Stimulated activated CD8-positive, alpha-beta memory T cell treated with anti-CD3 and anti-CD28 coated beads, Interleukin-7, amount 100 ng/mL, for 1 hour (primary cell): ENCODE results near the gene EGFL7.

ENCODE experiments used
- DNase-seq, 2 donors: peaks; one replicate each; pipeline ENCODE4 v3.0.0-alpha.2; 2020; ENCODE audit warnings: low read depth in 2 of 2

The EGFL7 gene

DNA sequence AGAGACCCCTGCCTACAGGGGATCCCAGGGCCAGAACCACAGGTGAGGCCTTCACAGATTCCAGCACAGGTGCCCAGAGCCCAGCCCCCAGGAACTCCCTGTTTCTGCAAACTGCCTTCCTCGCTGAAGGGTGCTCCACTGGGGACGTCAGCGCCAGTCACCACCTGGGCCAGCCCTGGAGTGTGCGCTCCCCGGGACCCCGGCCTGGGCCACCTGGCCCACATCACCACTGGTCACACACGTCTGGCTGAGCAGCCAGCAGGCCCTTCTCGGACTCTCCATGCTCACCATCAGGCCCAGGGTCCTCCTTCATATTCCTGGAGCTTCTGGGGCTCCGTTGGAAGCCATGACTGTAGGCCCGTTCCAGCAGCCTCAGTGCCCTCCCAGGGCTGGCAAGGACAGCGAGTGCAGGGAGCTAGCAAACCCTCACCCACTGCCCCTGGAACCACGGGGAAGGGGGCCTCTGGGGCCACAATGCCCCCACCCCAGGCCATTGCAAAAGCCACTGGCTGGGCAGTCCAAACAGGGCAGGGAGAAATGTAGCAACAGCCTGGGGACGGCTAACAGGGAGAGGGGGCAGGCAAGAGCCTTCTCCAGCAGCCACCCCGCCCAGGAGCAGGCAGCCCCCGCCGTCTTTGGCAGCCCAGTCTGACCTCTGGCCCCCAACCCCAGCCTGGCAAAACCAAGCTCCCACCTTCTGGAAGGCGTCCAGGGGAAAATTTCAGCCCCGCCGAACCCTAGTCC is 23.2 kb downstream of the EGFL7 start:
- DNase-seq = no peak

DNA sequence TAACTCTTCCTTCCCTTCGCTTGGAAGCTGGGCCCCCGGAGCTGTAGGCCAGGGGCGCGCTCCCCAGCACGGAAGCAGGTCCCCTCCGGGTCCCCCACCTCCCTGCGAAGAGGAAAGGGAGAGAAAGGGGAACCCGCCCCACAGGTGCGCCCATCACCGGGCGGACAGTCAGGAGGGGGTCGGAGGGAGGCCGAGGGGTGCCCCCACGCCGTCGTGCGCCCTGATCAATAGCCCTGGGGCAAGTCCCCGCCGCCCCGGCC is 23.7 kb downstream of the EGFL7 start:
- DNase-seq = no peak

DNA sequence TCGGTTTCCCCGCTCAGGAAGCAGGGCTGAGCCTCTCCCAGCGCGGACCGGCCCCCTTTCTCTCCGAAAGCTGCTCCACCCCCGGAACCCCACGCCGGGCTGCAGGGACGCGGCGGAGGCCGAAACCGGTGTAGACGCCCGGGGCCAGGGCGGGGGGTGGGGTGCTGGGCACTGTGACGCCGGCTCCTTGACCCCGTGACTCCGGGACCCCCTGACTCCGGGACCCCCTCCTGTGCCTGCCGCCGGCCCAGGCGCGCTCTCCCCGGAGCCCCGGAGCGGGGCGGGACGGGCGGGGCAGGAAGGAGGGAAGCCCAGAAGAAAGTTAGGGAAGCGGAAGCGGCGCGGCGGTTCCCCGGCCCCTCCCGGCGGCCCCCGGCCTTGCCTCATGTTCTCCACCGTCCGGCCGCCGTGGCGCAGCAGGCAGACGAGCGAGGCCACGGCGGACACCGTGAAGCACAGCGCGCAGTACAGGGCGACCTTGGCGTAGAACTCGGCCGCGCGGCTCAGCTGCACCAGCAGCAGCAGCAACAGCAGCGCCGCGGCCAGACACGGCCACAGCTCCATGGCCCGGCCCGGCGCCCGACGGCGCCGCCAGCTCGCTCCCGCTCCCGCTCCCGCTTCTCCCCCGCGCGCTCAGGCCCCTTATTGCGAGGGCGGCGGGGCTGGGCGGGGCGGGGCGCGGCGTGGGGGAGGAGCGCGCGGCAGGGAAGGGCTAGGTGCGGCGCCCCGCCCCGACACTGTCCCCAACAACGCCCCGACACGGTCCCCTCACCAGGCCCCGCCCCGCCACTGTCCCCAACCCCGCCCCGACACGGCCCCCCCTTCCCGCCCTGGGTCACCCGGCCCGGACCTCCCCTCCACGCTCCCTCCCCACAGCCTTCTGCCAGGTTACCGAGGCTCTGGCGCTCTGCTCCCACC is 24.3 kb downstream of the EGFL7 start, which contains the start of gene AGPAT2:
Gene AGPAT2, minus strand, starts transcription at position 664 of the 918 bp plus-strand sequence. Its CDS starts 100 bp downstream, at position 564.
- peak in 1 of 2 donors; percentile 32 for DNase-seq

- no peak for DNase-seq
Observed at GRCh38 chr9:136687721-136688223, 25.1 kb downstream of the EGFL7 start.

DNA sequence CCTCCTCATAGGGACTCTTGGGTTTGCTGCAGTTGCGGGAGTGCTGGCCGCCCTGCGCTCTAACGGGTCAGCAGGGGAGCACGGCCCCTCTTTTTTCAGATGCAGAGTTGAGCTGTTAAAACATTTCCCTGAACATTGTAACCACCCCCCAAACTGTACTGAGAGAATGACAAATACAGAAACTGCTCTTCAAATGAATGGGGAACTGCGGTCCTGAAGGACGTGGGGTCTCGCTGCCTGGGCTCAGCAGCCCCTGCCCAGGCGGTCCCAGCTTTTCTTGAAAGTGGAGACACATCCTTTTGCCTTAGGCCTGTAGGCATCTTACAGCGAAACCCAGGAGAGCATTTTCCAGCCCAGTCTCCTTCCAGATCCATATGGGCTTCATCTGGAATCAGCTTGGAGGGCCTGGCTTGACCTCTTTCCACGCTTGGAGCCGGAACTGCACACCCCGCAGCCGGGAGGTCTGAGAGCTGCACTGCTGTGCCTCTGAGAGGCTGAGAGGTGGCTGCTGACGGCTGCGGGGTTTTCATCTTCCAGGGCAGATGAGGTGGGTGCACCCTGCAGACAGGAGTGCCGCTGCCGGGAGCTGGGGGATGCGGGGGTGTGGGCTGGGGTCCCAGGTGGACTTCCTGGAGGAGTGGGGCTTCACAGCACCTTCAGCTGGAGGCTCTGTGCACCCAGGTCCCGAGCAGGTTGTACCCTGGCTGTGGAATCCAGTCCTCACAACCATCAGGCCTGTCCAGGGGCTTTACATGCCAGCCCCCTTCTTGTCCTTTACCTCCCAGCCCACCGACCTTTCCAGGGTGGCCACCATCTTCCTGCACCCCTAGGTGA is 25.8 kb downstream of the EGFL7 start:
- no peak for DNase-seq

DNA sequence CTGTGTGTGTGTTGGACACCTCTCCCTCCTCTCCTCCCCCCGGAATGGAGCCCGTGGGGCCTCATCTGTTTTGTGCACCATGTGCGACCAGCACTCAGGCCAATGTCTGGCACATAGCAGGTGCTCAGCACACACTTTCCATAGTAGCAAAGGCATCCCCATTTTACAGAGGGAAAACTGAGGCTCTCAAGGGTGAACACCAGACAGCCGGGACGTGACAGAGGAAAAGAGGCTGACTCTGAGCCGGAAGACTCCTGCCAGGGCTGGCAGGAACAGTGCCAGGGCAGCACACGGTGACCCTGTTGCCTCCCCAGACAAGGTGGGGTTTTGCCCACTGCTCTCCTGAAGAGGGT is 26.4 kb downstream of the EGFL7 start:
- no peak for DNase-seq

DNA sequence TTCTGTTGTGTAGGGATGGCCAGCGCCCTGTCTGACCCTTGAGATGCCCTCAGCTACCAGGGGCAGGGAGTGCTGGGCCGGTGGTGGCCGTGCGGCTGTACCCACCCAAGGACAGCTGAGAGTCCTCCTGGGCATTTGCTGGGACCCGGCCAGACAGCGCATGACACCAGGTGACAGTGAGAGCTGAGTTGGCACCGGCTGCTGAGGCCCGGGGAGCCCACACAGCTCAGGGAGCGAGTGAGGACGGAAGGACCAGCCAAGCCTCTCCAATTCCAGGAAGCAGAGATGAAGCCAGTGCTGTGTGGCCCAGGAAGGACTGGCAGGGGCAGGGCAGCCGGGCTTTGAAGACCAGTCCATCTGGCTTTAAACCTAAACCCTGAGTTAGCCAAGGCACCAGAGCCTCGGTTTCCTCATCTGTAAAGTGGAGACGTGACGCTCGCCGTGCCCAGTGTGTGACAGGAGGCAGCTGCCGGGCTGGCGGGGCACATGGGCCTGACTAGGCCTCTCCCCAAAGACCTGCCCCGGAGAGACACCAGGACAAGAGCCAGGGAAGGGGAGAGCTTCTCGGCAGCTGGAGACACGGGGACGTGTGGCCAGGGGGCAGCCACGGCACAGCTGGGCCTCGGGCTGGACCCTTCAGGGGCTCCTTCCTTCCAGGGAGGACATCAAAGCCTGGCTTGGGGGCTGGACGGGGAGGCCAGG is 27.5 kb downstream of the EGFL7 start:
- no peak for DNase-seq

DNA sequence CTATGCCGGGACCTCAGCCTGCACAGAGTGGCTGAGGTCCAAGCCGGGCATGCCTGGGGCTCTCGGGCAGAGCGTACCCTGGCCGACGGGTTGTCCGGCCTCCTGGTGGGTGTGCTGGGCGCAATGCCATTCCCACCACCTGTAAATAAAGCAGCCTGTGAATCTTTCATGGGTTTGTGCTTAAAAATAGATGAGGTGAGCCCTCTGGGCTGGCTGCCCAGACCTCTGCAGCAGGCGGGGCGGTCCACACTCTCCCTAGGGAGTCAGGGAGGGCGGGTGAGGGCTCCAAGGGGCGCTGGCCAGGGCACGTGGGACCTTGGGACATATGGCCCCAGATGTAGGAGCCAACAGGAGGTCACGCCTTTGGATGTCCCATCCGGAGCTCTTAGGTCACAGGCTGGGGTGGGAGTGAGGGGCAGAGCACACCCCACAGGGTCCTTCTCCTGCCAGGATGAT is 28.1 kb downstream of the EGFL7 start:
- DNase-seq = no peak

GRCh38 chr9:136691316-136692184 is 28.8 kb downstream of the EGFL7 start:
- no peak for DNase-seq

GRCh38 chr9:136692185-136693134 is 29.7 kb downstream of the EGFL7 start:
- DNase-seq = no peak

DNA sequence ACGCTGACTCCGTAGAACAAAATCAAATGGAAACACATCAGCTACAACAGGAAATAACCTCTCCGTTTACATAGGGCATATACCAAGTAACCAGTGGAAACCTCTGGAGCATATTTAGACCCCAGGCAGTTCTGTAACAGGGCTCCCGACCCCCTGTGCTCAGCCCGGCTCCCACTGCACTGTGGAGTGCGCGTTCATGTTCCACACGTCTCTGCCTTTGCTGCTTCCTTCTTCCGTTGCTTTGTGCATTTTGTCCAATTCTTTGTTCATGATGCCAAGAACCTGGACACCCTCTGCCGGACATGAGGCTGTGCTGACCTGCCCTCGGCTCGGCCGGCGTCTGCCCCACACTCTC is 30.4 kb downstream of the EGFL7 start:
- DNase-seq = no peak

GRCh38 chr9:136693490-136694162 is 30.9 kb downstream of the EGFL7 start:
- no peak for DNase-seq

GRCh38 chr9:136694163-136694871 is 31.6 kb downstream of the EGFL7 start:
- no peak for DNase-seq

- DNase-seq = no peak
Observed at GRCh38 chr9:136694872-136695247, 32.1 kb downstream of the EGFL7 start.

GRCh38 chr9:136695435-136695895 is 32.7 kb downstream of the EGFL7 start:
- DNase-seq = no peak

DNA sequence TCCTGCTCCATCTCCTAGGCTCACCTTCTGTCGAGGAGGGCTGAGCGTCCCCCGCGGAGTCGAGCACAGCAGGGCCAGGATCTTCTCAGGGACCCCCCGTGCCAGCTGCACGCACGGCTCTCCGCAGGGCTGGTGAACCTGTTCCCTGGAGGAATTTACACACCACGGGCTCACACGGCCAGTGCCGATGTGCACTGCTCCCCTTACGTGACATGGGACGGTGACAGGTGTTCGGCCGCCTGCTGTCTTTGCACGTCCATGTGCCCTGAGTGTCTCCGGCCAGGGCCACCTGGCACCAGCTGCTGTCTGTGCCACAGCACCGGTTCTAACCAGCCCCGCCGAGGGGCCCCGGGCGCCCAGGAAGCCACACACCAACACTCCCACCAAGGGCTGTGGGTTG is 33.2 kb downstream of the EGFL7 start:
- no peak for DNase-seq

GRCh38 chr9:136696502-136696901 is 33.8 kb downstream of the EGFL7 start:
- DNase-seq = no peak
